ENCODE measurements around the gene ZBTB7B. TPM values are rescaled to one million over a fixed set of nuclear protein-coding genes. Genes with fewer than 3 reads are reported as not detected.

Gene ZBTB7B
- total and polyA plus RNA-seq, 9 of the 15 experiments (the other 6 are each of a cell fraction or from before 2014, with no cell fraction given) = 0.04 to 46.5 (median 15.2) TPM

DNA sequence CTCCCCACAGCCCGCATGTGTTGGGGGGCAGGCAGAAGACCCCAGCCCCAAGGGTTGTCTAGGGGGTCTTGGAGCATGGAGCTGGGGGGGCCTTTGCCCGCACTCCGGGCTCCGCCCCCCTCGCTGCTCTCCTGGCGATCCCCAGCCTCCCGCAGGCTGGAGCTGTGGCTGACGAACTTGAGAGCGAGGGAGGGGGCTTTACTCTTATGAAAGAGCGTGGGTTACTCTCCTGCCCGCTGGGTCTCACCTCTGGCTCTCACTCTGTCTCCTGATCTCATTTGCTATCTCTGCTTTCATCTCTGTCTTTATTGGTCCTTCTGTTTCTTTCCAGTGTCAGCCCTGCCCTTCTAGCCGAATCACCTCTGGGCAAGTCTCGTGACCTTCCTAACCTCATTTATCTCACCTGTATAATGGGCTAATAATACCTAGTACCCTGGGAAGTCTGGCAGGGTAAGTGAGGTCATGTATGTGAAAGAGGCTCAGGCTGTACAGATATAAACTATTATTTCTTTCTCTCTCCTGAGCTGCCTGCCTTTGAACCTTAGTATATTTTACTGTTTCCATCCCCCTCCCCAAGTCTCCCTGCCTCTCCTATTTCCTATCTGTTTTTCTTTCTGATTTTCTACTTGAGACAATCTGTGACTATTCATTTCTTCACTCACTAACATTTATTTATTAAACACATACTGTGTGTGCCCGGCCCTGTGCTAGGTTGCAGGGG, 61.7 kb downstream of the ZBTB7B start (continued):
- TF ChIP-seq, protein P1, sequence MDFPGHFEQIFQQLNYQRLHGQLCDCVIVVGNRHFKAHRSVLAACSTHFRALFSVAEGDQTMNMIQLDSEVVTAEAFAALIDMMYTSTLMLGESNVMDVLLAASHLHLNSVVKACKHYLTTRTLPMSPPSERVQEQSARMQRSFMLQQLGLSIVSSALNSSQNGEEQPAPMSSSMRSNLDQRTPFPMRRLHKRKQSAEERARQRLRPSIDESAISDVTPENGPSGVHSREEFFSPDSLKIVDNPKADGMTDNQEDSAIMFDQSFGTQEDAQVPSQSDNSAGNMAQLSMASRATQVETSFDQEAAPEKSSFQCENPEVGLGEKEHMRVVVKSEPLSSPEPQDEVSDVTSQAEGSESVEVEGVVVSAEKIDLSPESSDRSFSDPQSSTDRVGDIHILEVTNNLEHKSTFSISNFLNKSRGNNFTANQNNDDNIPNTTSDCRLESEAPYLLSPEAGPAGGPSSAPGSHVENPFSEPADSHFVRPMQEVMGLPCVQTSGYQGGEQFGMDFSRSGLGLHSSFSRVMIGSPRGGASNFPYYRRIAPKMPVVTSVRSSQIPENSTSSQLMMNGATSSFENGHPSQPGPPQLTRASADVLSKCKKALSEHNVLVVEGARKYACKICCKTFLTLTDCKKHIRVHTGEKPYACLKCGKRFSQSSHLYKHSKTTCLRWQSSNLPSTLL (IDR thresholded peaks at IDR 0.05) = no peak
- TF ChIP-seq GATA2 (CRISPR knock-in tag; IDR thresholded peaks at IDR 0.05) = 0 out of 2 replicates have a peak, but pooled peaks have one; percentile 14
- peak; percentile 80 for TF ChIP-seq PHF20 (IDR thresholded peaks at IDR 0.05; ENCODE audit: partially characterized antibody)
- 0 out of 2 replicates have a peak, but pooled peaks have one; percentile 51 for TF ChIP-seq ZNF175 (CRISPR knock-in tag; IDR thresholded peaks at IDR 0.05; ENCODE audit: low read depth)
- TF ChIP-seq, protein P2, sequence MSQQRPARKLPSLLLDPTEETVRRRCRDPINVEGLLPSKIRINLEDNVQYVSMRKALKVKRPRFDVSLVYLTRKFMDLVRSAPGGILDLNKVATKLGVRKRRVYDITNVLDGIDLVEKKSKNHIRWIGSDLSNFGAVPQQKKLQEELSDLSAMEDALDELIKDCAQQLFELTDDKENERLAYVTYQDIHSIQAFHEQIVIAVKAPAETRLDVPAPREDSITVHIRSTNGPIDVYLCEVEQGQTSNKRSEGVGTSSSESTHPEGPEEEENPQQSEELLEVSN (IDR thresholded peaks at IDR 0.05; ENCODE audit: borderline replicate concordance in 1 of 2, extremely low read depth in 1 of 2, insufficient read depth in 1 of 2, insufficient read length in 1 of 2, low read depth in 1 of 2, low read length in 1 of 2, poor library complexity in 1 of 2, severe bottlenecking in 1 of 2) = no peak
- peak; percentile 82 for TF ChIP-seq BHLHE40 (IDR thresholded peaks at IDR 0.05; ENCODE audit: low read length)
- TF ChIP-seq ZBTB8A (IDR thresholded peaks at IDR 0.05; ENCODE audit: partially characterized antibody) = no peak
- TF ChIP-seq, protein P3, sequence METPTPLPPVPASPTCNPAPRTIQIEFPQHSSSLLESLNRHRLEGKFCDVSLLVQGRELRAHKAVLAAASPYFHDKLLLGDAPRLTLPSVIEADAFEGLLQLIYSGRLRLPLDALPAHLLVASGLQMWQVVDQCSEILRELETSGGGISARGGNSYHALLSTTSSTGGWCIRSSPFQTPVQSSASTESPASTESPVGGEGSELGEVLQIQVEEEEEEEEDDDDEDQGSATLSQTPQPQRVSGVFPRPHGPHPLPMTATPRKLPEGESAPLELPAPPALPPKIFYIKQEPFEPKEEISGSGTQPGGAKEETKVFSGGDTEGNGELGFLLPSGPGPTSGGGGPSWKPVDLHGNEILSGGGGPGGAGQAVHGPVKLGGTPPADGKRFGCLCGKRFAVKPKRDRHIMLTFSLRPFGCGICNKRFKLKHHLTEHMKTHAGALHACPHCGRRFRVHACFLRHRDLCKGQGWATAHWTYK (CRISPR knock-in tag; IDR thresholded peaks at IDR 0.05) = no peak
- no peak for TF ChIP-seq SPI1 (IDR thresholded peaks at IDR 0.05; ENCODE audit: borderline replicate concordance, low read depth, low read length)
- TF ChIP-seq TRIM24 (IDR thresholded peaks at IDR 0.05) = 0 out of 4 replicates have a peak, but pooled peaks of 1 of the 2 experiments have one; percentile 4
- no peak for TF ChIP-seq FOXP1 (CRISPR knock-in tag; IDR thresholded peaks at IDR 0.05)
- no peak for TF ChIP-seq HNRNPL (IDR thresholded peaks at IDR 0.05; ENCODE audit: low read depth, low read length)
- TF ChIP-seq MCM5 (IDR thresholded peaks at IDR 0.05; ENCODE audit: low read depth) = no peak
- TF ChIP-seq SMARCA4 (IDR thresholded peaks at IDR 0.05) = no peak
- TF ChIP-seq TEAD4 (IDR thresholded peaks at IDR 0.05; ENCODE audit: low read length) = no peak
- TF ChIP-seq TEAD4 (CRISPR knock-in tag; IDR thresholded peaks at IDR 0.05; ENCODE audit: borderline replicate concordance) = no peak
- TF ChIP-seq RCOR1 (IDR thresholded peaks at IDR 0.05; ENCODE audit: borderline replicate concordance in 1 of 2, low read depth in 2 of 2, low read length in 2 of 2) = peak in 1 of 2 experiments; percentile 86; a peak in 2 of 4 replicates
- TF ChIP-seq NRF1 (conservative IDR thresholded peaks at IDR 0.05 in 1 of 2, IDR thresholded peaks at IDR 0.05 in 1 of 2) = no peak
- TF ChIP-seq ZNF780A (CRISPR knock-in tag; IDR thresholded peaks at IDR 0.05) = no peak
- TF ChIP-seq NFRKB (IDR thresholded peaks at IDR 0.05; ENCODE audit: low read depth) = no peak
- no peak for TF ChIP-seq CTBP1 (IDR thresholded peaks at IDR 0.05; ENCODE audit: borderline replicate concordance)
- no peak for TF ChIP-seq LEF1 (IDR thresholded peaks at IDR 0.05)
- no peak for TF ChIP-seq RB1 (IDR thresholded peaks at IDR 0.05; ENCODE audit: low read depth)
- TF ChIP-seq MYBL2 (IDR thresholded peaks at IDR 0.05; ENCODE audit: low read depth) = no peak
- TF ChIP-seq MYBL2 (CRISPR knock-in tag; IDR thresholded peaks at IDR 0.05; ENCODE audit: borderline replicate concordance) = no peak

Data from K562 (cell line).